Measurements from ENCODE around the gene CCR5AS.

The CCR5AS gene

DNA sequence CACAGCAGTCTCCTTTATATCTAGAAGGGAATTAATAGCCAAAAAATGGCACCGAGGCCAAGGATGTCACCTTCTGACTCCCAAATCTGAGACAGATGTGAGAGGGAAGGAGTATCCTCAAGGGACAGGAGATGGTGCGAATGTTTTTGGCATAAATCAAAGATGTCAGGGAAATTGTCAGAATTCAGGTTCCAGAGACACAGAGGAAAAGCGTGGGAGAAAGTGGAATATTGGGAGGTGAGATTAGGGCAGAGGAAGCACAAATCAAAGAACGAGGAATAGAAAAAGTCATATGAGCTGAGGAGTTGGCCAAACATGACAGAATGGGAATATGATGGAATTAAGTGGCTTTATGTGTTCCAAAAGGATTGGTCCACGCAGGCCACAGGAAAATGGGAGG is 6.0 kb downstream of the CCR5AS start:
- H3K4me3 ChIP-seq (ENCODE audit: low read depth, low read length) = no peak overlapping the region
- no peak for TF ChIP-seq CTCF (IDR thresholded peaks at IDR 0.05; ENCODE audit: control insufficient read depth, extremely low read depth, insufficient read depth)
- DNase-seq (ENCODE audit: low read depth) = no peak

DNA sequence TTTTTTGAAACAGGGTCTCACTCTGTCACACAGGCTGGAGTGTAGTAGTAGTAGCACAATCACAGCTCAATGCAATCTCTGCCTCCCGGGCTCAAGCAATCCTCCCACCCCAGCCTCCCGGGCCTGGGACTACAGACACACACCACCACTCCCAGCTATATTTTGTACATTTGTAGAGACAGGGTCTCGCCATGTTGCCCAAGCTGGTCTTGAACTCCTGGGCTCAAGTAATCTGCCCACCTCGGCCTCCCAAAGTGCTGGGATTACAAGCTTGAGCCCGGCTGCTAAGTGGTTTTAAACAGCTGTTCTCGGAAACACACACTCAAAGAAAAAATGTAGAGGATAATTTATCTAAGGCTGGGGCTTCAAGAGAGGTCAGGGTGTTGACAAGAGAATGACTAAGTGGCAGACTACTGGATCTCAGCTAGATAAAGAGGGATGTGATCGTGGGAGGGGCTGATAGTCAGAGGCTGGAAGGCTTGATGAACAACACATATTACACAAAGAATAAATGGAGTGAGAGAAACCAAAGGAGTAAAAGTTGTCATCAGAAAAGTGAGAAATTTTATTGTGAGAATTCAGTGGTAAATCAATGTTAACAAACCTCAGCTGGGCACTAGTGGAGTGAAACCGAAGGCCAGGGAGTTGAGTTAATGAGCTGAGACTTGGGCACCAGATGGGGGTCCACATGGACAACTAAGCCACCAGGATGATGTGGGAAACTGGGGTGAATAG is 6.7 kb downstream of the CCR5AS start:
- no peak overlapping the region for H3K4me3 ChIP-seq (ENCODE audit: low read depth, low read length)
- TF ChIP-seq CTCF (IDR thresholded peaks at IDR 0.05; ENCODE audit: control insufficient read depth, extremely low read depth, insufficient read depth) = no peak
- DNase-seq (ENCODE audit: low read depth) = no peak

GRCh38 chr3:46399557-46399956 is 7.3 kb downstream of the CCR5AS start:
- H3K4me3 ChIP-seq (ENCODE audit: low read depth, low read length) = no peak overlapping the region

DNA sequence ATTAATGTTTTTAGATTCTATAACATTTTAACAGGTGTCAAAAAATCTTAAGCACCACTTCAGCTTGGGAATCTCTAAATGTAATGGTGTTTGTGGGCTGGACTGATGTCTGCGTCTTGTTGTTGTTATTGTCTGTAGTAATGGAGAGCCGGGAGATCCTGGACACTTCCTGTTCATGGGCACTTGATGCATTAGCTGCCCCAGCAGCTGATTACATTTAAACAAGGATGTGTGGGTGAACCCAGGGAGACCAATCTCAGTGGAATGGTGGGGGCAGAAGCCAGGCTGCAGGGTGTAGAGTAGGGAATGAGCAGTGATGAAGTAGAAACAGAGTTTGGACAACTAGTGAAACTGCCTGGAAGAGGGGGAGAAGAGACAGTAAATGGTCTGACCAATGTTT is 7.8 kb downstream of the CCR5AS start:
- no peak for TF ChIP-seq CTCF (IDR thresholded peaks at IDR 0.05; ENCODE audit: control insufficient read depth, extremely low read depth, insufficient read depth)
- DNase-seq (ENCODE audit: low read depth) = no peak
- H3K4me3 ChIP-seq (ENCODE audit: low read depth, low read length) = no peak overlapping the region

More at GRCh38 chr3:46399557-46399956, 7.3 kb downstream of the CCR5AS start:
- no peak for DNase-seq (ENCODE audit: low read depth)
- TF ChIP-seq CTCF (IDR thresholded peaks at IDR 0.05; ENCODE audit: control insufficient read depth, extremely low read depth, insufficient read depth) = no peak

DNA sequence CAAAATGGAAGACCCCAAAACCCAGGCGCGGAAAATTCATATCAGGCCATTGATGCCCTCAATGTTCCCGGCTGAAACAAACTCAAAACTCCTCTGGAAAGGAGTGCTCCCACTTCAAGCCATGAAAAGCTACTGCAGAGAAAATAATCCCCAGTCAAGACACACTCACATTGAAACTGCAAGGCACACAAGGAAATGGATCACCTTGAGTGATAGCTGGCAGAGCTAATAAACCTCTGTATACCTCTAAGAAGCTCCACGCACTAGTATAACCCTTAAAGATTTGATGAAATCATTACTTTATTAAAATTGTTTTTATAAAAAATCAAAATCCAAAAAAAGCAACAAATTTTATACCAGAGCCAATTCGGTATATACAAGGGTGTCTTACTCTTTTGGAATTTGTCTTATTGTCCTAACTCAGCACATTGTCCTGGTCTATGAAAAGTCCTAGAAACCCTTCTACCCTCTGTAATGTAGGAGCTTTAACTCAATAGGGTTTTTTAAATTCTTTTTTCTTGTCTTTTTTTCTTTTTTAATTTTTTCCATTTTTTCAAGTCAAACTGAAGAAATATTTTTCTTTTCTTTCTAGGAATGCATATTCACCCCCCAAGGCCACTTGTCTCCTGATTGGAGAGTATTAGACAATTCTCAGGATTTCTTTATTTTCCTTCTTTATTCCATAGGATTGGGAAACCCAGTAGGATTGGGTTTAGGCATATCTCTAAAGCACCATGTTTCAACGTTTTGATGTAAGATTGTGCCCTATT is 8.5 kb downstream of the CCR5AS start:
- no peak for TF ChIP-seq CTCF (IDR thresholded peaks at IDR 0.05; ENCODE audit: control insufficient read depth, extremely low read depth, insufficient read depth)
- no peak for DNase-seq (ENCODE audit: low read depth)
- H3K4me3 ChIP-seq (ENCODE audit: low read depth, low read length) = no peak overlapping the region

- no peak overlapping the region for H3K4me3 ChIP-seq (ENCODE audit: low read depth, low read length)
Observed at GRCh38 chr3:46397111-46397510, 9.8 kb downstream of the CCR5AS start.

More at GRCh38 chr3:46397111-46397510, 9.8 kb downstream of the CCR5AS start:
- no peak for DNase-seq (ENCODE audit: low read depth)
- no peak for TF ChIP-seq CTCF (IDR thresholded peaks at IDR 0.05; ENCODE audit: control insufficient read depth, extremely low read depth, insufficient read depth)
